GM18508 (cell line): Measurements from ENCODE around the gene NTN4.
"Not testable (repeated sequence)": the region's sequence is repeated elsewhere in the genome, so short reads cannot be mapped to it uniquely, and the experiment has no call there.

Source experiments
- ATAC-seq: cut with Tn5 transposase; IDR thresholded peaks from one replicate; pipeline ENCODE4 v1.9.1; 2021; ENCODE audit warnings: moderate number of reproducible peaks; ENCODE audit not compliant: insufficient read depth, unreplicated experiment

NTN4 gene

GRCh38 chr12:95790033-95790916 lies at the start of gene NTN4:
NTN4 (minus strand) TSS chr12:95790764; CDS start chr12:95790309, 455 bp downstream.
- ATAC-seq: no peak

- ATAC-seq: no peak
Observed at GRCh38 chr12:95838125-95838524, 47.6 kb upstream of the NTN4 start.

- no peak for ATAC-seq
Observed at GRCh38 chr12:95837240-95838038, 46.9 kb upstream of the NTN4 start.

DNA sequence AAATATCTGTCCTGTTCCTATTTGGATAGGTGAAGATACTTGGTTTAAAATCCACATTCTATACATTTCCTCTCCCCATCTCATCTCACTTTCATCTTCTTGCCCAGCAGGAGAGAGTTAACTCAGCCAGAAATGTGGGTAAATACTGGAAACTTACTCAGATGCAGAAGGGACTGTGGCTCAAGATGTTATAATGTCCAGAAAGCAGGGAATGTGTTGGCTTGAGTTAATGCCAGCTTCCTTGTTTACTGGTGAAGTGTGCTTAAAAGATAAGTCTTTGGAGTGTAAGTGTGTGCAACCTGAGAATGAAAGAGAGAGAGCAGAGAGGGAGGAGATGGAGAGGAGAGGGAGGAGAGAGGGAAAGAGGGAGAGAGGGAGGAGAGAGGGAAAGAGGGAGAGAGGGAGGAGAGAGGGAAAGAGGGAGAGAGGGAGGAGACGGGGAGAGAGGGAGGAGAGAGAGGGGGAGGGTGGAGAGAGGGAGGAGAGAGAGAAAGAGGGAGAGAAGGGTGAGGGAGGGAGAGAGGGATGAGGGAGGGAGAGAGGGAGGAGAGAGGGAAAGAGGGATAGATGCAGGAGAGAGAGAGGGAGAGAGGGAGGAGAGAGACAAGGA lies 46.2 kb upstream of the NTN4 start:
- ATAC-seq: no peak

GRCh38 chr12:95836185-95836609 lies 45.6 kb upstream of the NTN4 start:
- no peak for ATAC-seq

DNA sequence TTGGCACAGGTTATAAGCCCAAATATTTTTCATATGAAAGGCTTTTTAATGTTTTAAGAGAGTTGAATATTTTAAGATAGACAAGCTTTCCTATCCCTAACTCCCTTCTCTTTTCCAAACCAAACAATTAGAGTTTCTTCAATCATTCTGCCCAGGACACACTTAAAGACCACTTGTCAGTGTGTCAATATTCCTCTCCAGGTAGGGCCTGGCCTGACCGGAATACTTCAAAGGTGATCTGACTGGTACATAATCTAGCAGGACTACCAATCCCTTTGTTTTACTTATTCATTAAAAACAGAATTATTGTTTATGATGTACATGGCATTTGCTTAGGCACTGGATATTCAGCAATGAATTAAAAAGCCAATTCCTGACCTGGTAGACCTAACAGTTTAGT lies 44.0 kb upstream of the NTN4 start:
- ATAC-seq: no peak

DNA sequence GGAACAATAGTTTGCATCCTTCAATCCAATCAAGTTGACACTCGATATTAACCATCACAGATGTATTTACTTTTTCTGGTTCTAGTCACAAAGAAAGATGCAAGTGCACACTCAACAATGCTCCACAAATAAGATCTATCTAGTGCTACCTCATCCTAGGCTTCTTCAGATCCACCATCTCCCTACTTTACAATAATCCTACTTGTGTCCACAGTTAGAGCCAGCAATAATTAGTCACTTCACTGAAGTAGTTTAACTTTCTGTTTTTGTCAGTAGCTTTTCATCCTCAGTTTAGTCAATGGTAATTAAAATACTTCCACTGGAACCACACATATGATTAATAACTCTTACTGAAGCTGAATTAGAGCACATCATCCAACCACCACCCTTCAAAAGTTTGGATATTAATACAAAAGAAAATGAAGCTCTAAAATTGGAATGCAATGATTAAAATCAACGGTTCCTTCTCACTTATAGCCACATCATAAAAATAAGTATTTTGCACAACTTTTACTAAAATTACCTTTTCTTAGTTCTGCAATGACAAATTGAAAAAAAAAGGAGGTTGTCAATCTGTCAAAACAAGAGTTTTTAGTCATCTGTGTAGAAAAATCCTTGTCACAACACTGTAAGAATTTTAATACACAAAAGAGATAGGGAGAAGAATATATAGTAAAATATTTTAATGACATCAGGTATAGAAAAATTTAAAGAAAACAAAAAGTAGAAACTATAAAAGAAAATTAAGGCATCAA lies 39.9 kb upstream of the NTN4 start:
- ATAC-seq: no peak

DNA sequence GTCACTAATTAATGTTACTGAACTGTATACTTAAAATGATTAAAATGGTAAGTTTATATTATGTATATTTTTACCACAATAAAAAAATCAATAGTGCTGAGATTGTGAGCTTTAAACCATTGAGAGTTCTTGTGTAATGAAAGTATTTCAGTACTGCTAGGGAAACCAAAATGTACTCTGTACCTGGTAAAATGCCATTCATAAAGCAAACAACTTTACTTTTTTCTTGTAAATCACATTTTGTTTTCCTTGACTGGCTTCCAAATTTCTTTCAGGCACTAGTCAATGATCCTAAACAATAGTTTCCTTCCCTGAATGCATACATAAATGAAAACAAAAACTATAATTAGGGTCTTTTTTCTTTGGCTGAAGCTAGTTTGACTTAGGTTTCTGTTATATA lies 38.8 kb upstream of the NTN4 start:
- ATAC-seq: no peak

- no peak for ATAC-seq
Observed at GRCh38 chr12:95820096-95820703, 29.6 kb upstream of the NTN4 start.

DNA sequence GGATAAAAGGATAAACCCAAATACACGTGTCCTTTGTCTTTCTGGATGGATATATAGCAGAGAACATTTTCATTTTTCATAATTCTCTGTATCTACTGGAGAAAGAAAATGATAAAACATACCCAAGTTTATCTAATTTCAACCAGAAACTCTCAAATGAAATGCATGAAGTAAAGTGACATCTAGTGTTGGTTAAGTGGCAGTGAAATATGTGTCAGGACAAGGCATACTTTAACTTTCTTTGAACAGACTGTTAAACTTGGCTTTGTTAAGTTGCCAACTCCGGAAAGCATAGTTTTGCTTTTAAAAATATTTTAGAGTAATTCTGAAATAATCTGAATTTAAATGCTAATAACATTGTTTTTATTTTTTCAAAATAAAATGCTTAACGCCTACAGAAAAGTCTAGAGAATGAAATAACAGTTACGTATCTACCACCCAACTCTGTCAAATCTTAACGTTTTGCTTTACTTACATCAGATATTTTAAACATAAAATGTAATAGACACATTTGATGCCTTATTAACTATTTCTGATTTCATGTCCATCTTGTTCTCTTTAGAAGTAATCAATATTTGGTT lies 25.2 kb upstream of the NTN4 start:
- ATAC-seq: no peak

GRCh38 chr12:95812155-95812554 lies 21.6 kb upstream of the NTN4 start:
- ATAC-seq: not testable (repeated sequence)

GRCh38 chr12:95810411-95810810 lies 19.8 kb upstream of the NTN4 start:
- no peak for ATAC-seq

DNA sequence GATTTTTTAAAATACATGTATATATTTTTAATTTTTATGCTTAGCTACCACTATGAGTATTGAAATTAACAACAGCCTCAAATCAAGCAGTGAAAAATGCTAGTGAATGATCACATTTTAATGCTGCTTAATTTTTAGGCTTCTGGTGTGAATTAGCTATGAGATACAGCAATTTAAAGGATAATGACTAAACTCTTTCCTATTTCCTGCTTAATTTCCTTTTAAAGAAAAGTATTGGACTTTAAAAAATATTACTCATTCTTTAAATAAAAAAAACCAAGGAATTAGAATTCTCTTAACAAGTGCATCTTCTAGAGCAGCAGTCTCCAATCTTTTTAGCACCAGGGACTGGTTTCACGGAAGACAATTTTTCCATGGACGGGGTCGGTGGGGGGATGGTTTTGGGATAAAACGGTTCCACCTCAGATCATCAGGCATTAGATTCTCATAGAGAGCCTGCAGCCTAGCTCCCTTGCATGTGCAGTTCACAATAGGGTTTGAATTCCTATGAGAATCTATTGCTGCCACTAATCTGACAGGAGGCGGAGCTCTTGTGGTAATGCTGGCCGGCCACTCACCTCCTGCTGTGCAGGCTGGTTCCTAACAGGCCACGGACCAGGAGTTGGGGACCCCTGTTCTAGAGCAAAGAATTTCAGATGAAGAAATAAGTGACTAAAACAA lies 18.6 kb upstream of the NTN4 start:
- no peak for ATAC-seq

DNA sequence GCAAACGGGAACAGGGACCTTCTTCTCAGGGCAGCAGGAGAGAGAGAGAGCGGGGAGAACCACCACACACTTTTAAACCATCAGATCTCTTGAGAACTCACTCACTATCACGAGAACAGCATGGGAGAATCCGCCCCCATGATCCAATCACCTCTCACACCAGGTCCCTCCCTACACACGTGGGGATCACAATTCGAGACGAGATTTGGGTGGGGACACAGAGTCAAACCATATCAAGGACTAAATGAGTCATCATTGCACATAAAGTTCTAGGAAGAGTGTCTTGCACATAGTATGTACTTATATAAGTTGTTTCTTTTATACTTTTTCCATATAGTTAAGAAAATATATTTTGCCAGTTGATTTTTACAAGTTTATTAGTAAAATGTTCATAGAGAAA lies 17.6 kb upstream of the NTN4 start:
- ATAC-seq: no peak

- ATAC-seq: no peak
Observed at GRCh38 chr12:95805864-95806671, 15.5 kb upstream of the NTN4 start.

- ATAC-seq: no peak
Observed at GRCh38 chr12:95804291-95804690, 13.7 kb upstream of the NTN4 start.

- ATAC-seq: no peak
Observed at GRCh38 chr12:95803817-95804216, 13.3 kb upstream of the NTN4 start.
